ENCODE measurements around the gene ANO7.

Gene ANO7

DNA sequence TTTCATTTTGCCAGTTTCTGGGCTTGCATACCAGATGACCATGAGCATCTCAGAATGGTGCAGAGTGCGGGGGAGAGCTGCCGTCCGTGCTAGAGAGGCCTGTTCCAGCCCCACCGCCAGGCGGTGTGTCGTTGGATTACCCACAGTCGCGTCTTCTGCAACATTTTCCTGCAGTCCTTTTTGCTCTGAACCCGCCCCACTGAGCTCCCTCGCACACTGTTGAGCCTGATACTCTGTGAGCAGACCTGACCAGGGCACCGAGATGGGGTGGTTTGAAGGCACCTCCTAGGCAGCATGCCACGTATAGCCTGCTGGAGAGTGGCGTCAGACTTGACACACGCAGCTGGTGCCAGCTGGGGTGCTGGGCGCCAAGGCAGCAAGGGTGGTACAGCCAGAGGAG is 20.1 kb upstream of the ANO7 start:
- TF ChIP-seq, protein P1, sequence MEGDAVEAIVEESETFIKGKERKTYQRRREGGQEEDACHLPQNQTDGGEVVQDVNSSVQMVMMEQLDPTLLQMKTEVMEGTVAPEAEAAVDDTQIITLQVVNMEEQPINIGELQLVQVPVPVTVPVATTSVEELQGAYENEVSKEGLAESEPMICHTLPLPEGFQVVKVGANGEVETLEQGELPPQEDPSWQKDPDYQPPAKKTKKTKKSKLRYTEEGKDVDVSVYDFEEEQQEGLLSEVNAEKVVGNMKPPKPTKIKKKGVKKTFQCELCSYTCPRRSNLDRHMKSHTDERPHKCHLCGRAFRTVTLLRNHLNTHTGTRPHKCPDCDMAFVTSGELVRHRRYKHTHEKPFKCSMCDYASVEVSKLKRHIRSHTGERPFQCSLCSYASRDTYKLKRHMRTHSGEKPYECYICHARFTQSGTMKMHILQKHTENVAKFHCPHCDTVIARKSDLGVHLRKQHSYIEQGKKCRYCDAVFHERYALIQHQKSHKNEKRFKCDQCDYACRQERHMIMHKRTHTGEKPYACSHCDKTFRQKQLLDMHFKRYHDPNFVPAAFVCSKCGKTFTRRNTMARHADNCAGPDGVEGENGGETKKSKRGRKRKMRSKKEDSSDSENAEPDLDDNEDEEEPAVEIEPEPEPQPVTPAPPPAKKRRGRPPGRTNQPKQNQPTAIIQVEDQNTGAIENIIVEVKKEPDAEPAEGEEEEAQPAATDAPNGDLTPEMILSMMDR (IDR thresholded peaks at IDR 0.05; ENCODE audit: extremely low read depth, insufficient read depth, missing control alignments) = no peak
- DNase-seq (ENCODE audit: low spot score) = no peak
- in situ Hi-C loops (cut with MboI; ENCODE audit: low pct_unique_long_range_greater_than_20kb, low sequenced_read_pairs, unreplicated experiment) = no loop called here

DNA sequence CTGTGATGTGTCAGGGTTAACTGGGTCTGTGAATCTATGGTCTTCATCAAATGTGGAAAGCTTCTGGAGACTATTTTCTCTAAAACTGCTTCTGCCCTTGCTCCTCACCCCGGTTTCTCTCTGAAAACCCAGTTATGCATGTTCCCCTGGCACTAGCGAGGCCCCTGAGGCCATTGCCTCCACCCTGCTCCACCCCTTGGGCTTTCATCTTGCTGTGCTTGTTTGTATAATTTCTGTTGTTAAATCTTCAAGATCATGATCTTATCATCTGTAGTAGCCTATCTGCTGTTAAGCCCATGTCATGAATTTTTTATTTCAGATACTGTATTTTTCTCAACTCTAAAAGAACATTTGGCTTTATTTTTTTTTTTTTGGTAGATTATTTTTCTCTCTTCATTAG is 14.9 kb upstream of the ANO7 start:
- TF ChIP-seq, protein P1 (IDR thresholded peaks at IDR 0.05; ENCODE audit: extremely low read depth, insufficient read depth, missing control alignments) = no peak
- no peak for DNase-seq (ENCODE audit: low spot score)
- in situ Hi-C loops (cut with MboI; ENCODE audit: low pct_unique_long_range_greater_than_20kb, low sequenced_read_pairs, unreplicated experiment) = no loop called here

DNA sequence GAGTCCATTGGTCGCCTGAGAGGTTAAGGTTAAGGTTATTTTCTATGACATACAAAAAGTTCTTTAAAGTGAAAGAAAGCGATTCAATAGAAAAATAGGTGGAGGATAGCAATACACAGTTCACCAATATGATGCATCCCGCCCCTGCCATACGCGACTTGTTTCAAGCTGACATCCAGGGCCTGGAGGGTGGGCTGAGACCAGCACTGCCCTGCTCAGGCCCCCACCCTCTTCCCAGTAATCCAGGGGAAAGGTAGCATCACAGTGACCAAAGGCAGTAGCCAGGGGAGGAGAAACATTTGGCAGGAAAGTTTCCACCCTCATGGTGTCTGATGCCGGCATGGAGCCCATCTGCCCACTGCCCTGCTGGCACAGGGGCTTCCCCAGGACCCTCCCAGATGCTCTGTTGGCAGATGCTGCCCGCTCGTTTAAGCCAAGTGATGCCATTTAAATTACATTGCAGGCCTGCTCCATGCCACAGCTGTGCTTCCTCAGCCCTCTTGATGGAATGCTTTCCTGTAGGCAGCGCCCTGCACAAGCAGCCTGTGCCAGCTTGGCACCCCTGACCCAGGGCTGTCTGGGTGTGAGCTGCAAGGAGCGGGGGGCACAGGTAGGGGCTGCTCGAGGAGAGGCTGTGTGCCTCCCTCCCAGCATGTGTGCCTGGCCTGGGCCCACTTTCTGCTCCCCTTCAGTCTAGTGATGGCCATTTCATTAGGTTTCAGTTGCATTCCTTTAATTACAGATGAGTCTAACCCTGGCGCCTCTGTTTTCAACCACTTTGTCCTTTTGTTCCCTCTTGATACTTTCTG is 10.7 kb upstream of the ANO7 start:
- TF ChIP-seq, protein P1 (IDR thresholded peaks at IDR 0.05; ENCODE audit: extremely low read depth, insufficient read depth, missing control alignments) = no peak
- DNase-seq (ENCODE audit: low spot score) = no peak
- in situ Hi-C loops (cut with MboI; ENCODE audit: low pct_unique_long_range_greater_than_20kb, low sequenced_read_pairs, unreplicated experiment) = no loop called here

DNA sequence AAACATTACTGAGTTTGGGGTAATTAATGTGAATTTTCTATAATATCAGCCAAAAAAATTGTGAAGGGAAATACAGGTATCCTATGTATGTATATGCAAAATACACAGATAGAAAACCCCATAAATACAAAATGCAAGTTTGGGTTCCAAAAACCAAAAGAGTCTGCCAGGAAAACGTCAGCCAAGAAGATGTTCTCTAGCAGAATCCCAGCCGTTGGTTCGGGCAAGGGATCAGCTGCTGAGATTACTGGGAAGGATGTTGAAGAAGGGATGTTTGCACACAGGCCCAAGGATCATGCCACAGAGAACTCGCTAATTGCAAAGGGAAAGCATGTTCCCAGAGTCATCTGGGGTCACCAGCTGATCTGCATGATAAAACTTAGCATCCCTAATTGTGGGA is 9.5 kb upstream of the ANO7 start:
- in situ Hi-C loops (cut with MboI; ENCODE audit: low pct_unique_long_range_greater_than_20kb, low sequenced_read_pairs, unreplicated experiment) = no loop called here
- TF ChIP-seq, protein P1 (IDR thresholded peaks at IDR 0.05; ENCODE audit: extremely low read depth, insufficient read depth, missing control alignments) = no peak
- DNase-seq (ENCODE audit: low spot score) = no peak

DNA sequence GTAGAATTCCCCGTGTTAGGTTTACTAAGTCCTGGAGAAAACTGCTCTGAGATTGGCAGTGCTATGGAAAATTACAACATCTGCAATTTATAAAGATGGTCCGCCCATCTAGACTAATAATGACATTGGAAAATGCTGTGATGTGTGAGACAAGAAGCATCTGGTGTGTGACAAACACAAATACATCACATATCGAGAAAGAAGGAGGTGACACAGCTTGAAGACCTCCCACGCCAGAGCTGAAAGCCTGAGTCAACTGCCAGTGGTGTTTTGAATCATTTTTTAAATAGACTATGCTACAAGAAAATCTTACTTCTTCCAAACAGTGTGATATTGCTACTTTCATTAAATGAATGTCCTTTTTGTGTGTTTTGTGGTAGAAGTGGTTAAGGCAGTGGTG is 8.6 kb upstream of the ANO7 start:
- TF ChIP-seq, protein P1 (IDR thresholded peaks at IDR 0.05; ENCODE audit: extremely low read depth, insufficient read depth, missing control alignments) = no peak
- DNase-seq (ENCODE audit: low spot score) = peak; percentile 71
- in situ Hi-C loops (cut with MboI; ENCODE audit: low pct_unique_long_range_greater_than_20kb, low sequenced_read_pairs, unreplicated experiment) = no loop called here

DNA sequence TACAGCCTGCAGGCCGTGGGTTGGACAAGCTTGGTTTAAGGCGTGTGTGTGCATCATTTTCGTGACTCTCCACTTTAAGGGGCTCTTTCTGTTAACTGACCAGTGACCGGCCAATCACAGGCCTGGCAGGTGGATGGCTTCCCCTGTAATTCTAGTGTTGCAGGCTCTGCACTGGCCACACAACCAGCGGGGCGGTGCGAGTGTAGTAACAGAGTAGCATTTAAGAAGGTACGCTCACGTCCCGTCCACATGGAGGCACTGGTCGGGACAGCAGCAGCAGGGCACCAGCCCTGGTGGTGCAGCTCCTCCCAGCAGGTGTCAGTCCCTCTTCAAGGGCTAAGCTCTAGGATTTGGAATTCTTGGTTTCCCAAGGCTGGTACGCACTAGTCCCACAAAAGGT is 8.0 kb upstream of the ANO7 start:
- in situ Hi-C loops (cut with MboI; ENCODE audit: low pct_unique_long_range_greater_than_20kb, low sequenced_read_pairs, unreplicated experiment) = no loop called here
- TF ChIP-seq, protein P1 (IDR thresholded peaks at IDR 0.05; ENCODE audit: extremely low read depth, insufficient read depth, missing control alignments) = no peak
- no peak for DNase-seq (ENCODE audit: low spot score)

Measured in GM13977 (cell line).